A549 (cell line): ENCODE results near the gene FRMD7. TPM values are rescaled to one million over a fixed set of nuclear protein-coding genes. Genes with fewer than 3 reads are reported as not detected.

ENCODE experiments used
- ATAC-seq, 2 experiments: fragments of 200-7000 bp in 1 of 2; fragments of >200 bp in 1 of 2; cut with Nextera tagmentation in 1 of 2; cut with Tn5 transposase in 1 of 2; 3 replicates each; pipeline versions ENCODE4 v1.8.0 to v1.9.1; 2018 to 2020; ENCODE audit warnings: mild to moderate bottlenecking in 1 of 2, moderate library complexity in 1 of 2
- CTCF ChIA-PET: fragments of 300-600 bp; sonication (Branson Sonifier 250); formaldehyde crosslinking; extraction: SDS; loops from one replicate; lab custom pipeline; 2021; ENCODE audit warnings: antibody characterized with exemption, inconsistent platforms; lab: Yijun Ruan, JAX
- POLR2A ChIA-PET: fragments of 350-600 bp; formaldehyde crosslinking; extraction: SDS; loops from one replicate; lab custom pipeline; 2021; ENCODE audit warnings: antibody characterized with exemption, inconsistent platforms; lab: Yijun Ruan, JAX
- DNase-seq, 2 experiments: peaks; one replicate each; pipeline versions ENCODE4 v3.0.0 to v3.0.0-alpha.2; 2011 to 2016; ENCODE audit warnings: low read depth in 1 of 2, low spot score in 1 of 2
- FAIRE-seq: peaks from 2 replicates; lab custom pipeline; 2011; peaks lifted over from hg19 to GRCh38; lab: Jason Lieb, UNC
- H3K27ac ChIP-seq, 2 experiments: fragments of >200 bp; sonication (Bioruptor Twin); formaldehyde crosslinking; 3 replicates each; pipeline ENCODE4 v1.5.1; 2016 to 2017
- H3K4me1 ChIP-seq: fragments of >200 bp; sonication (Bioruptor Twin); formaldehyde crosslinking; 3 replicates; pipeline ENCODE4 v1.6.1; 2016
- H3K4me2 ChIP-seq: fragments of >200 bp; sonication (Bioruptor Twin); formaldehyde crosslinking; 3 replicates; pipeline ENCODE4 v1.6.1; 2016
- H3K4me3 ChIP-seq: fragments of >200 bp; sonication (Bioruptor Twin); formaldehyde crosslinking; 3 replicates; pipeline ENCODE4 v1.5.1; 2016
- H3K9me3 ChIP-seq: fragments of >200 bp; sonication (Bioruptor Twin); formaldehyde crosslinking; 3 replicates; pipeline ENCODE4 v1.6.1; 2016
- BHLHE40 ChIP-seq: IDR thresholded peaks from 2 replicates; pipeline ENCODE4 v1.6.1; 2012; ENCODE audit warnings: low read depth, low read length, inconsistent platforms
- CEBPB ChIP-seq, 2 experiments: fragments of >200 bp in 1 of 2; sonication (Bioruptor Twin) in 1 of 2; formaldehyde crosslinking in 1 of 2; IDR thresholded peaks; 2 replicates each; pipeline ENCODE4 v1.6.1; 2012 to 2016
- CHD2 ChIP-seq: fragments of 150-350 bp; IDR thresholded peaks from 2 replicates; pipeline ENCODE4 v1.6.1; 2014; ENCODE audit warnings: low read length; ENCODE audit not compliant: partially characterized antibody
- EP300 ChIP-seq, 2 experiments: fragments of >200 bp; sonication (Bioruptor Twin); formaldehyde crosslinking; IDR thresholded peaks; 2 replicates in 1 of 2; 3 replicates in 1 of 2; pipeline ENCODE4 v1.6.1; 2016 to 2017
- FOSB ChIP-seq: fragments of 250-450 bp; sonication (Bioruptor Pico); IDR thresholded peaks from 2 replicates; pipeline ENCODE4 v1.5.0; 2020; ENCODE audit warnings: mild to moderate bottlenecking, moderate library complexity
- FOSL2 ChIP-seq, 2 experiments: fragments of 450-650 bp in 1 of 2; fragments of >200 bp in 1 of 2; sonication (Bioruptor Twin) in 1 of 2; formaldehyde crosslinking; IDR thresholded peaks; 2 replicates each; pipeline versions ENCODE4 v1.5.0 to v1.6.1; 2016 to 2020; ENCODE audit warnings: mild to moderate bottlenecking in 1 of 2, moderate library complexity in 1 of 2
- HOXA7 ChIP-seq: fragments of 250-450 bp; sonication (Bioruptor Pico); IDR thresholded peaks from 2 replicates; pipeline ENCODE4 v1.5.0; 2020; ENCODE audit warnings: mild to moderate bottlenecking, moderate library complexity
- HOXB13 ChIP-seq: fragments of 250-450 bp; sonication (Bioruptor Pico); IDR thresholded peaks from 2 replicates; pipeline ENCODE4 v1.5.0; 2020; ENCODE audit warnings: low read depth, mild to moderate bottlenecking, moderate library complexity
- HOXB5 ChIP-seq: fragments of 250-450 bp; sonication (Bioruptor Pico); IDR thresholded peaks from 2 replicates; pipeline ENCODE4 v1.5.0; 2020; ENCODE audit warnings: mild to moderate bottlenecking, moderate library complexity
- JUN ChIP-seq, 2 experiments: fragments of >200 bp; sonication (Bioruptor Twin); formaldehyde crosslinking; IDR thresholded peaks; 2 replicates in 1 of 2; 3 replicates in 1 of 2; pipeline ENCODE4 v1.6.1; 2016 to 2017
- JUNB ChIP-seq: fragments of >200 bp; sonication (Bioruptor Twin); formaldehyde crosslinking; IDR thresholded peaks from 2 replicates; pipeline ENCODE4 v1.6.1; 2016
- KDM1A ChIP-seq: fragments of 200-600 bp; sonication (generic); IDR thresholded peaks from 2 replicates; pipeline ENCODE4 v1.6.1; 2016; ENCODE audit warnings: low read depth, mild to moderate bottlenecking
- MAFK ChIP-seq: fragments of 450-650 bp; IDR thresholded peaks from 2 replicates; pipeline ENCODE4 v1.6.1; 2014; ENCODE audit not compliant: partially characterized antibody
- MAZ ChIP-seq: fragments of 150-350 bp; IDR thresholded peaks from 2 replicates; pipeline ENCODE4 v1.6.1; 2014; ENCODE audit warnings: antibody characterized with exemption, low read depth, low read length, borderline replicate concordance
- NPAS2 ChIP-seq: fragments of 250-450 bp; sonication (Bioruptor Pico); IDR thresholded peaks from 2 replicates; pipeline ENCODE4 v1.8.0; 2022; ENCODE audit warnings: mild to moderate bottlenecking, moderate library complexity, borderline replicate concordance
- NR3C1 ChIP-seq: fragments of >200 bp; sonication (Bioruptor Twin); formaldehyde crosslinking; IDR thresholded peaks from 3 replicates; pipeline ENCODE4 v1.6.1; 2017
- PHF8 ChIP-seq: fragments of 200-600 bp; sonication (generic); IDR thresholded peaks from 2 replicates; pipeline ENCODE4 v1.6.1; 2016; ENCODE audit warnings: low read depth, mild to moderate bottlenecking, antibody characterized with exemption, moderate library complexity, borderline replicate concordance
- POLR2AphosphoS2 ChIP-seq: conservative IDR thresholded peaks from 2 replicates; pipeline ENCODE4 v1.6.1; 2012; ENCODE audit warnings: low read length, improper control_type of control experiment, inconsistent platforms
- RAD21 ChIP-seq, 2 experiments: fragments of >200 bp in 1 of 2; sonication (Bioruptor Twin) in 1 of 2; formaldehyde crosslinking in 1 of 2; IDR thresholded peaks in 1 of 2; conservative IDR thresholded peaks in 1 of 2; 2 replicates in 1 of 2; 3 replicates in 1 of 2; pipeline ENCODE4 v1.6.1; 2012 to 2018; ENCODE audit warnings: inconsistent platforms in 1 of 2
- RFX5 ChIP-seq: fragments of 450-650 bp; IDR thresholded peaks from 2 replicates; pipeline ENCODE4 v1.7.1; 2014; ENCODE audit warnings: antibody characterized with exemption, mild to moderate bottlenecking, moderate library complexity
- RNF2 ChIP-seq: fragments of 200-600 bp; sonication (generic); IDR thresholded peaks from 2 replicates; pipeline ENCODE4 v1.6.1; 2016; ENCODE audit warnings: low read depth, mild to moderate bottlenecking, antibody characterized with exemption, moderate library complexity, borderline replicate concordance
- TP53 ChIP-seq: fragments of 250-450 bp; sonication (Bioruptor Pico); IDR thresholded peaks from 2 replicates; pipeline ENCODE4 v1.5.0; 2021; ENCODE audit warnings: mild to moderate bottlenecking, moderate library complexity
- ZNF302 ChIP-seq: fragments of 250-450 bp; sonication (Bioruptor Pico); IDR thresholded peaks from 2 replicates; pipeline ENCODE4 v1.9.0; 2021; ENCODE audit warnings: inconsistent platforms, mild to moderate bottlenecking, moderate library complexity
- WGBS: methylation state at CpG from one replicate; pipeline ENCODE4 v1.1.6; 2017; ENCODE audit errors: missing lambda C conversion rate; 5-methylcytosine and 5-hydroxymethylcytosine counted together
- polyA plus RNA-seq, 4 experiments: library from polyadenylated mRNA; depleted of rRNA in 3 of 4; stranded (reverse); fragments of >200 nt; fragmentation: RNase III in 1 of 4; extraction: RNeasy Plus Mini Kit Qiagen cat#74134 plus additional on column Dnase treatment in 1 of 4; gene quantifications; 2 replicates in 3 of 4; 3 replicates in 1 of 4; pipeline ENCODE4 v1.2.3, GENCODE V29; 2011 to 2017
- TF ChIP-seq, protein P1 (sequence below): IDR thresholded peaks from 2 replicates; pipeline ENCODE4 v1.6.1; 2012
- TF ChIP-seq, protein P2 (sequence below): fragments of 250-450 bp; sonication (Bioruptor Pico); IDR thresholded peaks from 2 replicates; pipeline ENCODE4 v1.5.0; 2021; ENCODE audit warnings: mild to moderate bottlenecking, moderate library complexity, borderline replicate concordance
- TF ChIP-seq, protein P3 (sequence below): IDR thresholded peaks from 2 replicates; pipeline ENCODE4 v1.6.1; 2012; ENCODE audit warnings: low read depth, borderline replicate concordance
- TF ChIP-seq, protein P4 (sequence below): fragments of 250-450 bp; sonication (Bioruptor Pico); IDR thresholded peaks from 2 replicates; pipeline ENCODE4 v1.5.0; 2020; ENCODE audit warnings: low read depth, mild to moderate bottlenecking, moderate library complexity
- TF ChIP-seq, protein P5 (sequence below): IDR thresholded peaks from 2 replicates; pipeline ENCODE4 v1.6.1; 2012

Gene FRMD7
- polyA plus RNA-seq, 2 of the 4 experiments (the other 2 are of a cell fraction), result not detected

DNA sequence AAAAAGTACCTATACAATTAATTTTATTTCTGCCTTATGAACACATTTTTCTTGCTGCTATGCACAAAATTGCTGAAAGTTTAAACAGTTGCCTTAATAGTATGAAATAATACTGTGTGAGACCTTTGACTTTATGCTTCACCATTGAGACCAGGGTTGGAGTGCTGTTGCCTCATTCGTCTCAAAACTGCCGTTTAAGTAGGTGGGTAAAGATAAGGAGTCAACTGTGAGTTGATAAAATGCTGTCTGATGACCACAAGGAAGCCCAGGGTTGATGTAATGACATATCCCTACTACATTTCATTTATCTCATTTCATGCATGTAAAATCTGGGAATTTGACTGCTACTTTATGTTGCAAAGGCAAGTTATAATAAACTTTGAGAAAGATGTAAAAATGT lies 81.3 kb downstream of the FRMD7 start:
- H3K4me2 ChIP-seq, result no peak overlapping the region
- H3K4me1 ChIP-seq, result no peaks in the 10 kb centered on the region
- ChIA-PET CTCF (no interaction called here), POLR2A (no interaction called here)
- TF ChIP-seq EP300 (IDR thresholded peaks at IDR 0.05), result no peak
- no peak for TF ChIP-seq NR3C1
- no peak for TF ChIP-seq JUN (IDR thresholded peaks at IDR 0.05)
- TF ChIP-seq RAD21 (conservative IDR thresholded peaks at IDR 0.05 in 1 of 2, IDR thresholded peaks at IDR 0.05 in 1 of 2), result no peak
- TF ChIP-seq CEBPB (IDR thresholded peaks at IDR 0.05), result no peak
- no peak for TF ChIP-seq MAZ
- TF ChIP-seq FOSB (CRISPR knock-in tag), result no peak
- TF ChIP-seq NPAS2 (CRISPR knock-in tag), result no peak
- TF ChIP-seq TP53, result no peak
- TF ChIP-seq JUNB, result no peak
- TF ChIP-seq PHF8, result no peak
- TF ChIP-seq, protein P1, sequence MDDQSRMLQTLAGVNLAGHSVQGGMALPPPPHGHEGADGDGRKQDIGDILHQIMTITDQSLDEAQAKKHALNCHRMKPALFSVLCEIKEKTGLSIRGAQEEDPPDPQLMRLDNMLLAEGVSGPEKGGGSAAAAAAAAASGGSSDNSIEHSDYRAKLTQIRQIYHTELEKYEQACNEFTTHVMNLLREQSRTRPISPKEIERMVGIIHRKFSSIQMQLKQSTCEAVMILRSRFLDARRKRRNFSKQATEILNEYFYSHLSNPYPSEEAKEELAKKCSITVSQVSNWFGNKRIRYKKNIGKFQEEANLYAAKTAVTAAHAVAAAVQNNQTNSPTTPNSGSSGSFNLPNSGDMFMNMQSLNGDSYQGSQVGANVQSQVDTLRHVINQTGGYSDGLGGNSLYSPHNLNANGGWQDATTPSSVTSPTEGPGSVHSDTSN, result no peak
- no peak for TF ChIP-seq RNF2
- TF ChIP-seq, protein P2, sequence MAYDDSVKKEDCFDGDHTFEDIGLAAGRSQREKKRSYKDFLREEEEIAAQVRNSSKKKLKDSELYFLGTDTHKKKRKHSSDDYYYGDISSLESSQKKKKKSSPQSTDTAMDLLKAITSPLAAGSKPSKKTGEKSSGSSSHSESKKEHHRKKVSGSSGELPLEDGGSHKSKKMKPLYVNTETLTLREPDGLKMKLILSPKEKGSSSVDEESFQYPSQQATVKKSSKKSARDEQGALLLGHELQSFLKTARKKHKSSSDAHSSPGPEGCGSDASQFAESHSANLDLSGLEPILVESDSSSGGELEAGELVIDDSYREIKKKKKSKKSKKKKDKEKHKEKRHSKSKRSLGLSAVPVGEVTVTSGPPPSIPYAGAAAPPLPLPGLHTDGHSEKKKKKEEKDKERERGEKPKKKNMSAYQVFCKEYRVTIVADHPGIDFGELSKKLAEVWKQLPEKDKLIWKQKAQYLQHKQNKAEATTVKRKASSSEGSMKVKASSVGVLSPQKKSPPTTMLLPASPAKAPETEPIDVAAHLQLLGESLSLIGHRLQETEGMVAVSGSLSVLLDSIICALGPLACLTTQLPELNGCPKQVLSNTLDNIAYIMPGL, result no peak
- TF ChIP-seq, protein P3, sequence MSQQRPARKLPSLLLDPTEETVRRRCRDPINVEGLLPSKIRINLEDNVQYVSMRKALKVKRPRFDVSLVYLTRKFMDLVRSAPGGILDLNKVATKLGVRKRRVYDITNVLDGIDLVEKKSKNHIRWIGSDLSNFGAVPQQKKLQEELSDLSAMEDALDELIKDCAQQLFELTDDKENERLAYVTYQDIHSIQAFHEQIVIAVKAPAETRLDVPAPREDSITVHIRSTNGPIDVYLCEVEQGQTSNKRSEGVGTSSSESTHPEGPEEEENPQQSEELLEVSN, result no peak
- no peak for TF ChIP-seq ZNF302 (CRISPR knock-in tag)
- no peak for TF ChIP-seq FOSL2 (IDR thresholded peaks at IDR 0.05)
- no peak for TF ChIP-seq FOSL2 (CRISPR knock-in tag; IDR thresholded peaks at IDR 0.05)
- TF ChIP-seq KDM1A, result no peak
- TF ChIP-seq, protein P4, sequence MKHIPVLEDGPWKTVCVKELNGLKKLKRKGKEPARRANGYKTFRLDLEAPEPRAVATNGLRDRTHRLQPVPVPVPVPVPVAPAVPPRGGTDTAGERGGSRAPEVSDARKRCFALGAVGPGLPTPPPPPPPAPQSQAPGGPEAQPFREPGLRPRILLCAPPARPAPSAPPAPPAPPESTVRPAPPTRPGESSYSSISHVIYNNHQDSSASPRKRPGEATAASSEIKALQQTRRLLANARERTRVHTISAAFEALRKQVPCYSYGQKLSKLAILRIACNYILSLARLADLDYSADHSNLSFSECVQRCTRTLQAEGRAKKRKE (CRISPR knock-in tag), result no peak
- ATAC-seq (no peak), FAIRE-seq (no peak), DNase-seq (no peak)
- H3K27ac ChIP-seq, result no peak overlapping the region
- no peaks in the 10 kb centered on the region for H3K9me3 ChIP-seq
- H3K4me3 ChIP-seq, result no peak overlapping the region
- 59% methylated on average over 2 of the region's 2 CpGs for WGBS

DNA sequence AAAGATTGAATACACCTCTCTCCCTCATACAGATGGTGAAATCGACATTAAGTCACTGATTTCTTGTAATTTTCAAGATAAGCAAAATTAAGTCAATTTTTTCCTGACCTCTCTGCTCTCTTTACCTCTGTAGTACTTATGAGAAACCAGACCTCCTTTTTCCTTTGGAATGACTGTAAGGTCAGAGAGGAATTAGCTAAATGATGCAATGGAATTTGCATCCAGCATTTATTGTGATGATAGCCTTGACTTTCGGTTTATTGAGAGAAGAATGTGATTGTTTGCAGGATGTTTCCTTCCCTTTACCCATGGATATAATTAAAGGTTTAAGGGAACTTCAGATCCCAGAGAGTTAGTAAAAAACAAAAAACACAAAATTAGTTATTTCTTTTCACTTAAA lies 82.4 kb downstream of the FRMD7 start:
- 48% methylated on average over 2 of the region's 2 CpGs for WGBS
- DNase-seq, result no peak
- H3K4me2 ChIP-seq, result no peak overlapping the region
- TF ChIP-seq, protein P1, result no peak
- no peak for TF ChIP-seq MAFK
- no peak for TF ChIP-seq RFX5
- TF ChIP-seq HOXB5 (CRISPR knock-in tag), result no peak
- no peak for TF ChIP-seq JUNB
- no peak for TF ChIP-seq HOXB13 (CRISPR knock-in tag)
- TF ChIP-seq CHD2, result no peak
- no peak for TF ChIP-seq RNF2
- no peak for TF ChIP-seq FOSB (CRISPR knock-in tag)
- no peak for TF ChIP-seq KDM1A
- TF ChIP-seq, protein P5, sequence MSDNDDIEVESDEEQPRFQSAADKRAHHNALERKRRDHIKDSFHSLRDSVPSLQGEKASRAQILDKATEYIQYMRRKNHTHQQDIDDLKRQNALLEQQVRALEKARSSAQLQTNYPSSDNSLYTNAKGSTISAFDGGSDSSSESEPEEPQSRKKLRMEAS, result no peak
- TF ChIP-seq POLR2AphosphoS2, result no peak
- no peak for TF ChIP-seq HOXA7 (CRISPR knock-in tag)
- no peak for TF ChIP-seq JUN (IDR thresholded peaks at IDR 0.05)
- no peak for TF ChIP-seq BHLHE40
- TF ChIP-seq, all 56 proteins: peak for 0
- H3K27ac ChIP-seq, result no peak overlapping the region
- no peaks in the 10 kb centered on the region for H3K9me3 ChIP-seq
- ChIA-PET POLR2A (no interaction called here), CTCF (no interaction called here)
- no peaks in the 10 kb centered on the region for H3K4me1 ChIP-seq
- H3K4me3 ChIP-seq, result no peak overlapping the region
- ATAC-seq (no peak), FAIRE-seq (no peak)
